IPS-15b (cell line): ENCODE data around the gene FAT1.
"Not testable (repeated sequence)": the region's sequence is repeated elsewhere in the genome, so short reads cannot be mapped to it uniquely, and the experiment has no call there.

ENCODE experiments used
- H3K27me3 ChIP-seq: one replicate; pipeline ENCODE4 v1.6.1; 2013; ENCODE audit warnings: low read length; ENCODE audit not compliant: control insufficient read depth, insufficient read depth
- H3K36me3 ChIP-seq: one replicate; pipeline ENCODE4 v1.6.1; 2013; ENCODE audit warnings: low read length; ENCODE audit not compliant: control insufficient read depth, insufficient read depth
- H3K4me1 ChIP-seq: one replicate; pipeline ENCODE4 v1.6.1; 2013; ENCODE audit warnings: mild to moderate bottlenecking, low read length; ENCODE audit not compliant: control insufficient read depth, insufficient read depth
- H3K4me3 ChIP-seq: one replicate; pipeline ENCODE4 v1.5.1; 2013; ENCODE audit warnings: low read depth, low read length
- H3K9ac ChIP-seq: one replicate; pipeline ENCODE4 v1.6.1; 2013; ENCODE audit warnings: low read depth, mild to moderate bottlenecking, low read length
- H3K9me3 ChIP-seq: one replicate; pipeline ENCODE4 v1.6.1; 2013; ENCODE audit warnings: mild to moderate bottlenecking, low read length; ENCODE audit not compliant: control insufficient read depth, insufficient read depth

The FAT1 gene

DNA sequence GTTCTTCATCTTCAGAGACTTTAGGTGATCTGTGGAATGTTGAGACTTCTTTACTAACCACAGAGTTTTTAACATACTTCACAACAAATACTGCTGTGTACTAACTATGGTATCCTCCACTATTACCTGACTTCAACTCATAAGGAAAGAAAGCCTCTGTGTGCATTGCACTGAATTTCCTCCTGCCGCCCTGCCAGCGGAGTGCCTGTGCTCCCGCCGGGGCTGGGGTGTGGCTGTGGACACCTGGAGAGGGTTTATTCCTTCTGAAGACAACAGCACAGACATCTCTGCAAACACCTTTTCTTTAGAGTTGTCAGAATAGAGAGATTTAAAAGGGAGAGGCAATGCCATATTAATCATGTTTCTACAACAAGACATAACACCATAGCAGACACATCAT, 63.3 kb downstream of the FAT1 start:
- no peaks in the 10 kb centered on the region for H3K9me3 ChIP-seq
- H3K4me3 ChIP-seq, result no peak overlapping the region
- H3K27me3 ChIP-seq, result no peaks in the 10 kb centered on the region
- no peak overlapping the region for H3K9ac ChIP-seq
- H3K36me3 ChIP-seq, result peaks cover 4% of the 10 kb centered on the region
- H3K4me1 ChIP-seq, result peaks cover 8% of the 10 kb centered on the region

DNA sequence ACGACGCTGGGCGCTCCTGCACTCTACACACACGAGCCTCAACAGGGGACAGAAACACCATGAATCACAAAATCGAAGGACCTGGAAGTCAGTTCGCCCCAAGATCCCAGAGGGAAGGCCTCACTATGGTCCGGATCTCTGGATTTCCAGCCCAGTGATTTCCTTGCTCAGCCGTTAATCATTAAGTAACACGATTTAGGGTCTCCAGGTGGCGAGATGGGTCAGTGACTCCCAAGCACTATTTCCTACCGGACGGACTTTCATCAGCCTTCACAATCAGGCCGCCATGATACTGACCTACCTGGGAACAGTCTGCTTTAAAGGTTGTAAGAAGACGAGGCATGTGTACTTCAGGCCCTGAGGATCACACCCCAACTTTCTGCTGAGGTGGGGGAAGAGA, 63.7 kb downstream of the FAT1 start:
- Histone ChIP-seq H3K27me3 (no peaks in the 10 kb centered on the region), H3K4me1 (peaks cover 8% of the 10 kb centered on the region), H3K9me3 (no peaks in the 10 kb centered on the region), H3K9ac (no peak overlapping the region), H3K36me3 (peaks cover 4% of the 10 kb centered on the region), H3K4me3 (no peak overlapping the region)

DNA sequence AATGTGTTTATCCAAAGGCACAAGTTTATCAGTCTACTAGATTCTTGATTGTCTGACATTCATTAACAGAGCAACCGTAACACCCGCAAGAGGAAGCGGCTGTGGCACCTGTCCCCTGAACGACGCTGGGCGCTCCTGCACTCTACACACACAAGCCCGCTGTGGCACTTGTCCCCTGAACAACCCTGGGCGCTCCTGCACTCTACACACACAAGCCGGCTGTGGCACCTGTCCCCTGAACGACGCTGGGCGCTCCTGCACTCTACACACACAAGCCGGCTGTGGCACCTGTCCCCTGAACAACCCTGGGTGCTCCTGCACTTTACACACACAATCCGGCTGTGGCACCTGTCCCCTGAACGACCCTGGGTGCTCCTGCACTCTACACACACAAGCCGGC, 64.2 kb downstream of the FAT1 start:
- not testable (repeated sequence) for H3K4me3 ChIP-seq, H3K36me3 ChIP-seq

DNA sequence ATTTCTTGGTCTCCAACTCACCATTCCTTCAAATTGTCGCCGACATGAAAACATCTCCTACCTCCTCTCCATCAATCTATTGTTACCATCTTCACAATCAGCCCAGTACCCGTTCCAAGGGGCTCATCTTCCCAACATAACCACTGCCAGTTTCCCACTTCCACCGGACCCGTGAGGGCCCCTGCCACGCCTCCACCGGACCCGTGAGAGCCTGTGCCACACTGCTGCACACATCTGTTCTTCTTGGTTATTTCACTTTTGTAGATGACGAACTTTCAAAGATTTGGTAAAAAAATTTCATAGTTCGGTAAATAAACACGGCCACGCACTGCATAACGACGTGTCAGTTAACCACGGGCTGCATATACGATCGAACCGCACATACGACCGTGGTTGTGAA, 65.0 kb downstream of the FAT1 start:
- Histone ChIP-seq H3K4me1 (peaks cover 15% of the 10 kb centered on the region), H3K9me3 (no peaks in the 10 kb centered on the region), H3K9ac (no peak overlapping the region), H3K36me3 (peaks cover 4% of the 10 kb centered on the region), H3K27me3 (no peaks in the 10 kb centered on the region), H3K4me3 (no peak overlapping the region)

More for the DNA sequence above, 64.2 kb downstream of the FAT1 start:
- not testable (repeated sequence) for H3K27me3 ChIP-seq, H3K9ac ChIP-seq, H3K9me3 ChIP-seq, H3K4me1 ChIP-seq

DNA sequence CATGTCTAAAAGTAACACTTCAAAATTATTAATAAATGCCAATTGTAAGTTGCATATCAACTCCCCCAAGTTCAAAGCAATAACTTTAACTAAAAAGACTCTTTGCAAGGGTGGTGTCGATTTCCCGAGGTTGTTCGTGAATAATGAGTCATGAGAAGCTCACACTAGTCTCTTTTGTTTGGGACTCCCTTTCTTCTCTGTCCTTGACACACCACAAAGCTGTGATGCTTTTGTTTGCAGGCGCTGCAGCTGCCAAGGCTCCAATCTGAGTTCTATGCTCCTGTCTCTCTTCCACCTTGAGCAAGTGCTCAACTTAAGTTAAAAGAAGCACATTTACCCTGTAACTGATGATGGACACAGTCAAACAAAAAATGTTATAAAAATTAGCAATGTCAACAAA, 65.9 kb downstream of the FAT1 start:
- H3K36me3 ChIP-seq, result peaks cover 4% of the 10 kb centered on the region
- H3K27me3 ChIP-seq, result no peaks in the 10 kb centered on the region
- no peak overlapping the region for H3K9ac ChIP-seq
- no peak overlapping the region for H3K4me3 ChIP-seq
- H3K4me1 ChIP-seq, result peaks cover 15% of the 10 kb centered on the region
- H3K9me3 ChIP-seq, result no peaks in the 10 kb centered on the region

DNA sequence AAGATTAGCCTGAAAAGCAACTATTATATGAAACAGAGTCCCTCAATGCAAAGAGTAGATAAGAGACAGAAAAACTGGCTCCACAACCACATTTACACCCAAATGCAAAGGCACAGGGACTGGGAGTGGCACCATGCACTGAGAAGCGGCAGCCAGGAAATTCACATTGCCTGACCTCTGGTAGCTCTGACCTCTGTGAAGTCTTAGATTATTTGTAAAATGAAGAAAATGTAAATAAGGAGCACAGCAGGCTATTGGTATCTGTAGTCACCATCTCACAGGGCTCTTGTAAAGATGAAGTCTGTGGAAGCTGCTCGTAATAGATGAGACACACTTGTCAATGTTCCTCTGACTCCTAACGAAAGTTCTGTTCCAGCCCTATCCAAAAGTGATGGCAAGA, 69.7 kb downstream of the FAT1 start:
- Histone ChIP-seq H3K4me3 (no peak overlapping the region), H3K36me3 (no peaks in the 10 kb centered on the region), H3K9me3 (no peaks in the 10 kb centered on the region), H3K27me3 (no peaks in the 10 kb centered on the region), H3K9ac (no peak overlapping the region), H3K4me1 (peaks cover 15% of the 10 kb centered on the region)

DNA sequence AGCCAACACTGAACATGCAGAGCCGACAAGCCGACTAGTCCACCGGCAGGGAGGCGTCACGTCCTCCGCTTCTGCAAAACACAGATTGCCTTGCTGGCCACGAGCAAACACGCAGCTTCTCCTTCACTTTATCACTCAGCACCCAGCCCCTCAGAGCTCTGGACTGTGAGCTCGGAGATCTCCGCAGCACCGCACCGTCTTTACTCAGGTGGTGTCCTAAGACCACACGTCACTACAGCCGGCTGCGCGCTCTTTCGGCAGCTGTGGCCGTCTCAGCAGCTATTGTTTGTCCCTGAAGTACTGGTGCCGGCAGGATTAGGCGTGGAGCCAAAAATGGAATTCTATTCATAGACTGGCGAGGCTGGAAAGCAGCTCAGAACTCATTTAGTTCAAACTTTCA, 72.0 kb downstream of the FAT1 start:
- no peaks in the 10 kb centered on the region for H3K27me3 ChIP-seq
- no peaks in the 10 kb centered on the region for H3K9me3 ChIP-seq
- peaks cover 7% of the 10 kb centered on the region for H3K4me1 ChIP-seq
- no peak overlapping the region for H3K4me3 ChIP-seq
- no peaks in the 10 kb centered on the region for H3K36me3 ChIP-seq
- H3K9ac ChIP-seq, result no peak overlapping the region

DNA sequence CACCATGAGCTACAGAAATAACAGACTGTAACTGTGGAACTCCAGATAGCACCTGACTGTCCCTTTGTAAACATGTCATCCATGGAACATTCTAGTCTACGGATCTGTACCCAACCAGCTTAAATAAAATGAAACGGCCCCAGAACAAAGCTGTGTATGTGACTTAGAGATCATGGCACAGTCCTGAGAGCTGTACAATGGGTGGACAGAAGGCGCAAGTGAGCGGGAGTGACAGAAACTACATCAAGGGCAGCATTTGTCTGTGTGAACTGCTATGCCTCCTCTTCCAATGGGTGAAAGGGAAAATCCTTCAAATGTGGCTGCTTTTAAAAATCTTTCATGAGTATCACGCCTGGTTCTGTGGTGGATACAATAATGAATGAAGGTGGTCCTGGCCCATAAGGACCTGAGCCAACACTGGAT, 72.5 kb downstream of the FAT1 start:
- Histone ChIP-seq H3K36me3 (no peaks in the 10 kb centered on the region), H3K9me3 (no peaks in the 10 kb centered on the region), H3K4me3 (no peak overlapping the region), H3K4me1 (peaks cover 7% of the 10 kb centered on the region), H3K27me3 (no peaks in the 10 kb centered on the region), H3K9ac (no peak overlapping the region)

DNA sequence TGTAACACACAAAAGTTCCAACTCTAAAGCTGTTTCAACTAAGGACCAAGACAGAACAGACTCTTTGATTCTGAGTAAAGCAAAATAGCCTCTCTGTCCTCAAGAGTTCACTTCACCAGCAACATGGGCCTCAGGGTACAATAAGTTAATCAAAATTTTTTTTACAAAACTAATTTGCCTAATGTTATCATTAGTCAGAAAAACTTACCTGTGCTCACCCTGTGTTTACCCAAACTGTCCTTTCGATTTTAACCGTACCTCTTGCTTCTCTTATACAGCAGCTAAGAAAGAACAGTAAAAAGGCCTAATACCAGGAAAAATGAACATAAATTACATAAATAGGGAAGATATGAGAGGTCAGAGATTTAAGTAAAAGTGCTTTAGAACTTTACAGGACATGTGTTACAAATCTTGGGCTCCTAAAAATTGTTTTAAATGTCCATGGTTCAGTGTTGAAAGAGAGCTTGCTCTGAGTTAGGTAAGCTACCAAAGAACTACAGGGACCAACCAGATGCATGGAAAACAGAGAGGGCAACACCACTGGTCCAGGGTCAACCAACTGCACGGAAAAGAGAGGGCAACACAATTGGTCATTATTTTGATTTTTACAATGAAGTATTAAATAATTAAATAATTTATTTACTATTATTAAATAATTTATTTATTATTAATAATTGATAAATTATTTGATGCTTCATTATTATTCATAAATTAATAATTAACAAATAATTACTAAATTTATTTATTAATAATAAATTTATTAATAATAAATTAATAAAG, 73.1 kb downstream of the FAT1 start:
- H3K27me3 ChIP-seq, result no peaks in the 10 kb centered on the region
- H3K4me1 ChIP-seq, result peaks cover 7% of the 10 kb centered on the region
- no peak overlapping the region for H3K4me3 ChIP-seq
- no peaks in the 10 kb centered on the region for H3K9me3 ChIP-seq
- no peaks in the 10 kb centered on the region for H3K36me3 ChIP-seq
- no peak overlapping the region for H3K9ac ChIP-seq

DNA sequence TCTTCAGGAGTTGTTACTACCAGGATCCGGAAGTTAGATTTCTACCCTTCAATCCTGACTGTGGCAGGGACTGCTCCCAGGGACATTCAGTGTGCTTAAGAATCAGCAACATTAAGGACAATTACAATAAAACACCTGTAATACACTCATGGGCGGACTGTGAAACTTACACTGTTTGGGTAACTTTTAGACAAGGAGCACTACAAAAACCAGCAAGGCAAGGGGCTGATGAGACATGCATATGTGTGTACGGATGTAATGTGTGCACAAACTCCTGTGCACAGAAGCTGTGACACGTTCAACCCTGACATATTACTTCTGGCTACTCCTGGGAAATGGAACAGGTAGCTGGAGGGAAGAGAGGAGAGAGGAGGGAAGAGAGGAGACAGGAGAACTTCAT, 75.8 kb downstream of the FAT1 start:
- Histone ChIP-seq H3K27me3 (no peaks in the 10 kb centered on the region), H3K9me3 (no peaks in the 10 kb centered on the region), H3K4me1 (peaks cover 6% of the 10 kb centered on the region), H3K9ac (no peak overlapping the region), H3K36me3 (no peaks in the 10 kb centered on the region), H3K4me3 (no peak overlapping the region)

DNA sequence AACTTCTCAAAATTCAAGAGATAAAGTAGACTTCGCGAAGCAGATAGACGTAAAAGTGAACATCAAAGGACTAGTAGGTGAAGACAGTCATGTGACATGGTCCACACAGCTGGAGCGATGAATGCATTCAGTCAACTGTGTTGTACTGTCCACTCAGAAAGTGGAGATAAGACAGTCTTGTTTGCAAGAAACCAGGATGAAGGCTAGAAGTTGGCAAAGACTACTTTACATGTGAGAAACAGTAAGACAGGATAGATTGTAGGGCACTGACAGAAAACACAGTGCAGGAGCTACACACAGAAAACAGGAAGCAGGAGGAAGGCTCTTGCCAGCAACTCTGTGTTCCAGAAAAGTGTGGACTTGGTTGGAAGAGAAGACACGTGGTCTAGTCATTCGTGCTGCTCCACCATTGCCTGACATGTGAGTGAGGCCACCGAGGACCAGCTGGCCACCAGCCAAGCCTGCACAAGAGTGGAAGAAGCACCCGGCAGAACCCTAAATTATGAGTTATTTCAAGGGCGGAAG, 78.9 kb downstream of the FAT1 start:
- Histone ChIP-seq H3K27me3 (no peaks in the 10 kb centered on the region), H3K9ac (no peak overlapping the region), H3K36me3 (no peaks in the 10 kb centered on the region), H3K4me1 (peaks cover 6% of the 10 kb centered on the region), H3K9me3 (no peaks in the 10 kb centered on the region), H3K4me3 (no peak overlapping the region)

DNA sequence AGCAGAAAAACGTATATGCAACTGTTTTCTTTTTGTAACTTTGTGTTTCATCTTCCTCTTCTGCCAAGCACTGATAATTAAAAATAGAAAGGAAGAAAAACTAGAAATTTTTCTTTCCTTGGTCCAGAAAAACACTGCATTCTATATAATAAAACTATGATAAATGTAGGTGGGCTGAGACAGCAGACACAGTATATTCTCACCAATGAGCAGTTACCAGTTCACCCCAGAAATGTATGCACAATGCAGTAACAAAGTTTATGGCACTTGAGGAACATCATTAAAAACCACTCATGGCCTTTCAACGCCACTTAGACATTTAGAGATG, 79.4 kb downstream of the FAT1 start:
- Histone ChIP-seq H3K27me3 (no peaks in the 10 kb centered on the region), H3K36me3 (no peaks in the 10 kb centered on the region), H3K4me3 (no peak overlapping the region), H3K9me3 (no peaks in the 10 kb centered on the region), H3K4me1 (peaks cover 6% of the 10 kb centered on the region), H3K9ac (no peak overlapping the region)
